ENCODE data around the gene PLXNB1. TPM values are rescaled to one million over a fixed set of nuclear protein-coding genes. Genes with fewer than 3 reads are reported as not detected.
A peak's percentile ranks its signal among the peaks of the same experiment; 100 is the strongest.

Gene PLXNB1
- total RNA-seq, 1 experiment from 2014 or later: 8.9 TPM

DNA sequence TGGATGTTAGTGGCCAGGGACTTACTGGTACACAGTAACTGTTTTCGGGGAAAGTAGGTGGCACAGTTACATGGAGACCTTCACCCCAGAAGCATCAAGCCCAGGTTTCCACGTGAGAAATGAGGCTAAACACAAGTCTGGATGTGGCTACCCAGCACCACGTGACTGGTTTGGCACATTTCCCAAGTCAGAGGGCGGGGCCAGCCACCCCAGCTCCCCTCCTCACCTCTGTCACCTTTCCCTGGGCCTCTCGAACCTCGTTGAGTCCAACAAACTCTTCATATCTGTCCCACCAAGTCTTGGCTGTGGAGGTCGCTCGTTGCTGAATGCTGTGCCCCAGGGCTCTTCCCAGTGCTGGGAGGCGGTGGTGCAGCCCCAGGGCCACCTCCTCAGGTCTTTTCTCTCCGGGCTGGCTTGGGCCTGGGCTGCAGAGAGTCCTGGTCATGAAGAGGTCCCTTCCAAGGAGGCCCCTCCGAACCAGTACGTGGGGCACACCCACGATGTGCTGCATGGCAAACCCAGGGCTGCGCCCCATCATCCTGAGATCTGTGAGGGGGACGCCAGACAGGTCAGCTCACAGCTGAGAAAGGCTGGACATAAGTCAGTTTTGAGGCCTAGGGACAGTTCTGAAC, 4.8 kb upstream of the PLXNB1 start:
- no peak for DNase-seq (ENCODE audit: low read depth)

DNA sequence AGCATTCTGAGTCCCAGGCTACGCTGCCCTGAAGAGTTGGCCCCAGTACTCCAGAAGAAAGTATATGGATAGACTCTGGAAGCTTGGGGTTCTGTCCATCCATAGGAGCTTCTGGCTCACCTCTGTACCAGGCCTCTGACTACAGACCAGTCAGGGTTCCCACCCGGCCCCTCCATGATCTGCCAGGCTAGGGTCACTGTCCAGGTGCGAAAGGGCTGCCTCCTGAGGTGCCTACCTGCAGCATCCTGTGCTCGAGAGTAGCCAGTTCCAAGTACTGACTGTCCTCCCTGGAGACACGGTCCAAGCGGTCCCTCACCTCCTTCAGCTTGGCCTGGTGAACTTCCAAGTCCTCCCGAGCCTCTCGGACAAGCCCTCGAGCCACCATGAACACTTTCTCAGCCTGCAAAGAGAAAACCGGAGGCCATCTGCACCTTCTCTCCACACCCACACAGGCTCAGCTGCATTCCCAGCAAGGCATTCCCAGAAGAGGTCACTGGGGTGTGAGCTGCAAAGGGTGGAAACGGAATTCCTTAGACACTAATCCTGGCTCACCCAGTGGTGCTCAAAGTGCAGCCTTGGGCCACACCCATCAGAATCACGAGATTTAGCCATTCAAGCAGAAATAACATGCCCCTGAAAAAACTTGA, 3.7 kb upstream of the PLXNB1 start:
- no peak for DNase-seq (ENCODE audit: low read depth)

DNA sequence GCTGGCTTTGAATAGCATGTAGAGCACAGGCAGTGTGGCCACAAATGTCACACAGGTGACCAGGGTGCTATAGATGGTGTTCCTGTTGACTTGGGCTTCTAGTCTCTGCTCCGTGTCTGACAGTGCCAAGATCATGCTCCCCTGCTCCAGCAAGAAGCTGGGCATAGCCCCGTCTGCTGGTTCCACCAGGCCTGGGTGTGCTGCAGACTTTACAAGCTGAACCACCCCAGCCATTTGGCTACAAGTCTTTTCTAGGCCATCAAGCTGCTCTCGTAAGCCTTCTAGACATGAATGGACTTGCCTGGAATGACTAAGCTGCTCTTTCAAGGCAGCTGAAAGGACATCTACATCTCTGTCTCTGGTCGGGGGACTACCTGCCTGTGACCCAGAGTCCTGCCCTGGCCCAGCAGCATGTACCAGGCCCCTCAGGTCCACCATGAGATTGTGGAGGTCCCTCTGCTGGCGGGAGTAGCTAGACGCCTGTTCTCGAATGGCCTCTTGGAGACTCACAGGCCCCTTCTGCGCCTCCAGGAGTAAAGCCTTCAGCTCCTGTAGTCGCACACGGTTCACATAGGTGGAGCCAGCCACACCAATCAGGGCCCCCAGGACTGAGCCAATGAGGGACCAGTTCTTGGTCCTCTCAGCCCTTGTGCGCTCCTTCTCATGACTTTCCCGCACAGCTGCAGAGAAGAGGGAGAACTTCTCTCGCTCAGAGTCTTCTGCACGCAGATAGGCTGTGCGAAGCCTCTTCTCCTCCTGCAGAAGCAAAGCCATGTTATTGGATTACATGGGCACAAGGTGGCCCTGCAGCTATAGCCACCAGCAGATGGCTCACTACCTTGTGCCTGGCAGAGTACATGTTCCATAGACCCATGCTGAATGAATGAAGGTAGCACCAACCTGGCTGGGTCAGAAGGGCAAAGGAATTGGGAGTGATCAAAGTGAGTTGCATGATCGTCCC, 2.8 kb upstream of the PLXNB1 start:
- DNase-seq (ENCODE audit: low read depth): no peak

DNA sequence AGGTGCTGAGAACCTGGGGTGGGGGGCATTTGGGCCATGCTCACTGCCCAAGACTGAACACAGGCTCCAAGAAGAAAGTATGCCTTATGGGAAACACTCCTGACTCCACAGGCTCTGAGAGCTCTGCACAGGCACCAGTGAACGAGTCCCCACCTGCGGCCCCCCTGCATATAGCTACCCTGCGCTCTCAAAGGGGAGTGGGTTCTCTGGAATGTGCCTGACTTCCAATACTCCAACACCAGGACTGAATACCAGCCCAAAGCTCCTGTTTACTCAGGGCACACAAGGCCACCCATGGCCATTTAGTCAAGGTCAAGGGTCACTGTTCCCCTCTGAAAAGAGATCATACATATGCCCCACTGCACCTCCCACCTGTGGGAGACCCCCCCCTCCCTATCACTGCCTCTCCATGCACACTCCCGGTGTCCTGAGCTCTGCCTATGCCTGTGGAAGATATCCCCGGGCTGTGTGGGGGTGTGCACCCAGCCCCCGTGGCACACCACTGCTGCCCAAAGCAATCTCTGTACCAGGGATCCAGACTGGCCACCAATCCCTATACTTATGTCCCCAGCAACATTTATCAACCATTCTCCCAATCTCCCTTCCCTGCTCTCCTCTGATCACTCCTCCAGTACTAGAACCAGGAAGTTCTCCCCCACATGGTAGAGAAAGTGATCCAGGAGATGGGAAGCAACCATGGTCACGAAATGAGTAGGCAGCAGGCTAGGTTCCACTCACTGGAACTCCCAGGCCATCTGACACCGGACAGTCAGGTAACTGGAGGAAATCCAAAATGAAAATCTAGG, 1.5 kb upstream of the PLXNB1 start:
- no peak for DNase-seq (ENCODE audit: low read depth)

DNA sequence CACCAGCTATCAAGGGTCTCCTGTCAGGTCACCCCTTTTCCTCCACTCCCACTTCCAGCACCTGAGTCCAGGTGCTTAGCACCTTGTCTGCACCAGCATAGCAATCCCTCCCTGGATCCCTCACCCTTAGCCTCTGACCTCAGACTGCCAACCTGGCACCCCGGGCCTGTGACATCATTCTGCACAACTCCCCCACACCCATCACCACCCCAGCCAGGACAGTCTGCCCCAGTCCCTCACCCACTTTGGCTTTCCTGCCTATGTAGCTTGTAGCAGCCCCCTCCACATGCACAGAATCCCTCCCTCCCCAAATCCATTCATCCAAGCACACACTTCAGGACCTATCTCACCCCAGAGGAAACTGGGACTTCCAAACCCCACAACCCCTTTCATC, 819 bp upstream of the PLXNB1 start:
- DNase-seq (ENCODE audit: low read depth): no peak

DNA sequence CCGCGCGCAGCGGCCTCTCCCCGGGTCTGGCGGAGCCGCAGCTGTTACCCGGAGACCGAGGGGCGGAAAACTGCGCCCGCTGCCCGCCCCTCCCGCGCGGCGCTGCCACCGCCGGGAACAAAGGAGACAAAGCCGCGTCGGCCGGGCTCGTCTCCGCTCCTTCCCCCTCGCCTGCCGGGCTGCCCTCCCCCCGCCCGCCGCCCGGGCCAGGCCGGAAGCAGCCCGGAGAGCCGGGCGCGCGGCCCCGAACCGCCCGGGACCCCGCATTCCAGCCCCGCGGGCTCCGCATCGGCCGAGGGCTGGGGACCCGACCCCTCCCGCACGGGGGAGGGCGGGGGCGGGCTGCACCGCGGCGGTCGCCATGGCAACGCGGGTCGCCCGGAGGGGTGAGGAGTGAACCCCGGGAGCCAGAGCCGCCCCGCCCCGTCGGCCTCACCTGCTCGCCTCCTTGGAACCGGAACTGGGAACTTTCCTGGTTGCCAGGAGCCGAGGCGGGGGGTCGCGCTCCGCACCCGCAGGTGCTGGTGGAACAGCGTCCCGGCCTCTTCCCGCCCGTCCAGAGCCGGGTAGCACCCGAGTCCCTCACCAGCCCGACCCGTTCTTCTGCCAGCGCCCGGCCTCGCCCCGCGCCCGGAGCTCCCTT, 448 bp downstream of the PLXNB1 start:
- peak; percentile 43 for DNase-seq (ENCODE audit: low read depth)

DNA sequence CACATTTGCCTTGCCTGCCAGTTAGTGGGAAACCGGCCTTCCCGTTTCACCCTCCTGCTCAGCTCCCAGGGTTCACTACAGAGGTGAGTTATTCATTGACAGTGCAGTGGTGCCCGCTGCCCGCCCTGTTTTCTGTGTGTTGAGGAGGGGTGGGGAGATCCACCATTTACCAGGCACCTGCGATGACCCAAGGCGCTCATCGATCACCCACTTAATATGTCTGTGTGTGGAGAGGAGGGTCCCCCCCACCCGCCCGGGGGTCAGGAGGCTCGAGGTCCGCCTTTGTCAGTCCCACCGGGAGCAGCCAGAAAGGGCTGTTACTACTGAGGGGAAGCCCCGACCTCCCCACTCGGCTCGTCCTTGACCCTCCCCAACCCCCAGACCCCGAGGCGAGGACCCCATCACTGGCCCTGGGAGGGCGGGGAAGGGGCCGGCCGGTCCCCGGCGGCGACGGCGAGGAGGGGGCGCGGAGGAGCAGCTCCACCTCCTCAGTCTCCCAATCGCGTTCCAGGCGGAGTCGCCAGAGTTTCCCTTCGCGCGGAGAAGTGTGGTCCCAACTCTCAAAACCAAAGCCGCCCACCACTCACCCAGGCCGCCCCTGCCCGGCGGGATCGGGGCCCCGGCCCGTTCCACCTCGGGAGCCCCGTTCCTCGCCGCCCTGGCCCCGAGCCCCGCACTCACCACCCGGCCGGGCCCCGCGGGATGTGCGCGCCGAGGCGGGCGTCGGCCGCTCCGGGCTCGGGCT, 1.1 kb downstream of the PLXNB1 start:
- DNase-seq (ENCODE audit: low read depth): no peak

DNA sequence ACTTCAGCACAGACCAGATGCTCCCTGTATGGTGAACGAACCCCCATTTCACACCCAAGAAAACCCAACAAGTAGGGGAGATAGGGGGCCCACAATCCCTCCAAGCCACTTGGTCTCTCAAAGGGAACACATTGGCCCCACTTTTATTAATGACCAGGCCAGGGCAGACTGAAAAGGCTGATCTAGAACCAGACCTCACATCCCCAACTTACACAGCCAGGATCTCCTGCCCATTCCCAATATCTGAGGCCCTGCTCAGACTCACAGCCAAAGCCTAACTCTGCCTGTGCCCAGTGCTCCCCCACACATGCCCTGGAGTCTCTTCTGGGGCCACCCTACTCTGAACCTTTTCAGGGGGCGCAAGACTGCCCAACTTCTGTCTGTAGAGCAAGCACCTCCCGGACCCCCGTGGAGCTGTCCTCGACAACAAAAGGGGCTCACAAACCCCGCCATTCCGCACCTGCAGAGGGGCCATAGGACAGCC, 1.8 kb downstream of the PLXNB1 start:
- no peak for DNase-seq (ENCODE audit: low read depth)

DNA sequence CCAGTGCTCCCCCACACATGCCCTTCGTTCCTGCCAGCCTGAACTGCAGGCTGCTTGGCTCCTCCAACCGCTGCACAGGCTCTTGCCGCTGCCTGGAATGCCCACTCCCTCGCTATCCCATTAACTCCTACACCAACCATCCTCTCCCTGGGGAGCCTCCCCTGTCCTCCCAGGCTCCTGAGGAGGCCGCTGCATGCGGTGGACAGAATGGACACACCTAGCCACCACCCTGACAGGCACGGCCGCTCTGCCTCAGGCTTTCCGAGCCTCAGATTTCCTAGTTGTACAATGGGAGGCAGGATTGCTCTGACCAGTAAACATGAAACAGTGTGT, 2.3 kb downstream of the PLXNB1 start:
- no peak for DNase-seq (ENCODE audit: low read depth)

DNA sequence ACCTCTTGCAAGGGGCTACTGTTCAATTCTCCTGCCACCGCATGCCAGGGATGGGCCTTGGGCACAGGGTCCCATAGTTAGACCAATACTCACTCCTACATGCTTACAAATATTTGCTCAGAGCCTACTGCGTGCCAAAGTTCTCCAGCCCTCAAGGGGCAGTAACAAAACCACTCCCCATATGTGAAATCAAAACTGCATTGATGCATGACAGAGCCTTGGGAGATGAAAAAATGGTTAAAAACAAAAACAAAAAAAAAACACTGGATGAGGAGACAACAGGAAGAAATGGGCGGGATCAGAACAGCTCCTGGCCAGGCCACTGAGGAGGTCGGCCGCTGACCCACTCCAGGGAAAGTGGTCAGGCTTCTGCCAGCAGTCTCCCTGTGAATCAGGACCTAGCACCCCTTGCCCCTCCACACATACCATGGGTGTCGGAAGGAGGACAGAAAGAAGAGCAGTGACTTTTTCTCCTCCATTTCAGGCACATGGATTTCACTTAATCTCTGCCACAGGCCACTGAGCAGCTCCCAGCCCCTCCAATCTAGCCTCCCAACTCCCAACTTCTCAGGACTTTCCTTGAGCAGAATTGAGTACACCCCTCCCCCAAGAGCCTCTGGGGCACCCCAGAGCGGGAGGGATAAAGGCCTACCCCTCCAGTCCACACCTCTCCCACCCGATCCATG, 2.8 kb downstream of the PLXNB1 start:
- no peak for DNase-seq (ENCODE audit: low read depth)

DNA sequence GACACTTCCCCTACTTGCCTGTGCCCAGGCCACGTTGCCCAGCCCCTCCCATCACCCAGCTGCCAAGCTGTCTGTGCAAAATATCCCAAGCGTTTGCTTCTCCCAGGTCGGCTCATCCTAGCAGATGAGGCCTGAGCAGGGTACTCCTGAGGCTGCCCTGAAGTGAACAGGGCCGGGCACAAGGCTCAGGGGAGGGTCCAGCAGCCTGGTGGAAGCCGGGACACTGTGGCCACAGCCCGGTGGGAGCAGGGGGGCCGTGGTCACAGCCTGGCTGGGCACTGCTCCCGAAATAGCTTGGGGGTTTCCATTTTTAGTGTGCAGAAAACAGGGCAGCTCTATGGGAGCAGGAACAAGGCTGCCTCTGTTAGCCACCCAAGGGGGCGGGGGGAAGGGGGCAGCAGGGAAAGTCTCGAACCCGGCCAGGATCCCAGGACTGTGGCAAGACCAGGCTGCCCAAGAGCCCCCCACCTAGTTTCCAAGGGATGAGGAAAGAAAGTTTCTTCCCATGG, 3.4 kb downstream of the PLXNB1 start:
- no peak for DNase-seq (ENCODE audit: low read depth)

DNA sequence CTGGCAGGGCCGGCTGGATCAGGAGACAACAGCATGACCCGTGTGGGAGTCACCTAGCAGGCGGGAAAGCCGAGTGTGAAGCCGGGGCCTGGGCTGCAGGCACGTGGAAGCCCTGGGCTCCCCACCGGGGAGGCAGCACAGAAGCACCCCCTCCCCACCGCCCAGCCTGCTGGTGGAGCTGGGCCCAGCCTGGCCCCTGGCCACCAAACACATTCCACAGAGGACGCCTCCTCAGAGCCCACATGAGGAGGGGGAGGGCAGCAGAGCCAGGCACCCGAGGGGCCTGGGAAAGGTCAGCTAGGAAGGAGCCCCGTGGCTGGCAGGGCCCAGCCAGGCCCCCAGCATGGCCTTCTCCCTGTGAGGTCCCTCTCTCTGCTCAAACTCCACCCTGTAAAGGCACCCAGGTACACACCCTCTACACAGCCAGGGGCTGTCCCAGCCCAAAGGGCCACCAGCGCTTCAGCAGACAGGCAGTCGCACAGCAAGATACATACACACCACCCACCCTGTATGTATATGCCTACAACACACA, 4.5 kb downstream of the PLXNB1 start:
- DNase-seq (ENCODE audit: low read depth): no peak

DNA sequence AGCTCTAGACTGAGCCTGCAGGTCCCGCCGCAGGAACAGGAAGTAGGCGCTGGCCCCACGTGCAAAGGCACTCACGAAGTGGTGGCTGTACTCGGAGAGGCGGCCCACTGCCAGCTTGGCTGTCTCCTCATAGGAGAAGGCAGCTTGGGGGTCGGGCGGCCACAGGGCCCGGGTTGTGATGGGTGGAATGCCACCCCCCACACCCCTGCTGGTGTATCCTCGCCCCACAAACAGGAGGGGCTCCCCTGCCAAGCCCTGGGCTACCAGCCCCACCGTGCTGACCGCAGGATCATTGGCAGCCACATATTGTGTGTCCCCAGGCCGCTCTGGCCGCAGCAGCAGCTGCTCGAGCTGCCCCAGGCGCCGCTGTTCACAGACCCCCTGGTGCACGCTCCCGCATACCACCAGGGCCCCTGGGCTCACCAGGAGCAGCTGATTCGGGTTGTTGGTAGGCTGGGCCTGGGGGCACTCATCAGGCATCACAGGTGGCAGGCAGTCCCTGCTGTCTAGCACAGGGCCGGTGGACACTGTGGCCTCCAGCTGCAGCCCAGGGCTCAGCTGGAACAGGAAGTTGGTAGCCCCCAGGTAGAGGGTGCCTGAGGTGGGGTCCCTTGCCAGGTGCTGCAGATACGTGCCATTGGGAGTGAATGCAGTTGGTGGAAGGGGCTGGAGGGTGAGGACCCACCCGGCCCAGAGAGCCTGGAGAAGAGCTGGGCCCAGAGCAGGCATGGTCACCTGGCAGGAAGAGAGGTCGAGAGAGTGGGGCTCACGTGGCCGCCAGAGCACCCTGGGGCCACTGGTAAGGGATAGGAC, 5.8 kb downstream of the PLXNB1 start:
- no peak for DNase-seq (ENCODE audit: low read depth)

DNA sequence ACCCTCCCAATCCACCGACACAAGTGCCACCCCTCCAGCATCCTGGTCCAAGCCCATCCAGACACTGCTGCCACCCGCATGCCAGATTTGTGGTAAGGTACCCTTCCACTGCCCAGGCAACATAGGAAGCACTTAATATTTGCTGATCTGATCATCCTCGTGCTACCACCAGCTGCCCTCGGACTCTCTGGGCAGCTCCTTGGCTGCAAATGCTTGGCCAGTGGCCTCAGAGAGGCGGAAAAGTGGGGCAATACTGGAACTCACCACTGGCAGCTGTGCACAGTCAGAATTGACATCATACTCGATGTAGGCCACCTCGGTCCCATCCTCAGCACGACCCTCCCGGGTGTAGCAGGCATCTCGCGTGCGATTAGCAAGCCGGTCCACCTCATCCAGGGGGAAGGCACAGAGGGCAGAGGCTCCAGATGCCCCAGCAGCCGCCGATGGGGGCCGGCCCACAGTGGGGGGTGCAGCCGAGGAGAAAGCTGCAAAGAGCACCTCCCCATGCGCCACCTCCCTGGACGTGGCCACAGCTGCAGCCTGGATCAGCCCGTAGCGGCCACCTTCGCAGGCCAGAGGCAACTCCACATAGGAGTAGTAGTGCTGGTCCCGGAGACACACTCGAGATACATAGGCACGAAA, 6.5 kb downstream of the PLXNB1 start:
- DNase-seq (ENCODE audit: low read depth): no peak

DNA sequence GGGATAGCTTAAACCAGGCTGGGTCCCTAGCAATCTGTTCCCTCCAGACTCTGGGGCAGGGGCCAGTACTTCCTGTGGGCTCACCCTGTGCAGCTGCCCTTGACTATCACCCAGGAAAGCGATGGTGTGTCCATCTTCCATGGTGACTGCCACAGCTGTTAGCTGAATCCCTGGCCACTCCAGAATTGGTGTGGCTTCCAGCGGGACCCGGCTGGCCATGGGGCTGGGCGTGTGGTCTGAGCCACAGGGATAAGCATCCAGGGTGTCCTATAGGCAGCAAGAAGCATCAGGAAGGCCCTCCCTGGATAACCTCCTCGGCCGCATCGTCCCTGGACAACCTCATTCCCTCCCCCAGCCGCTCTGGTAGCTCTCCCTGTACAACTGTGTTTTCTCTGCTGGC, 7.2 kb downstream of the PLXNB1 start:
- no peak for DNase-seq (ENCODE audit: low read depth)

DNA sequence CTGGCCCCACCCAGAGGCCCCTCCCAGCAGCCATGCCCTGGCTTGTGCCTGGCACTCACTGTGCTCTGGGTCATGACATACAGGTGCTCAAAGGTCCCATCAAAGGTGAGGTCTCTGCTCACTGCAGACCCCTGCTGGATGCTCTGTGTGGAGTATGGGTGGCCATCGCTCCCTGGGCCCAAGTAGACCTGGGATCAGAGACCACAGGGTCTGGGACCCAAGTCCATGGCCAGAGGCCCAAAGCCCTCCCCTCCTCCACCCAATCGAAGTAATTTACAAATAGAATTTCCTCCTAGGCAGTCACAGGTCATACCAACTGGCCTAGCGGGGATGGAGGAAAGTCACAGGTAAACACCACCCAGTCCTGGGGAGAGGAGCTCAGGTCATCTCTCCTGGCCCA, 7.6 kb downstream of the PLXNB1 start:
- no peak for DNase-seq (ENCODE audit: low read depth)

DNA sequence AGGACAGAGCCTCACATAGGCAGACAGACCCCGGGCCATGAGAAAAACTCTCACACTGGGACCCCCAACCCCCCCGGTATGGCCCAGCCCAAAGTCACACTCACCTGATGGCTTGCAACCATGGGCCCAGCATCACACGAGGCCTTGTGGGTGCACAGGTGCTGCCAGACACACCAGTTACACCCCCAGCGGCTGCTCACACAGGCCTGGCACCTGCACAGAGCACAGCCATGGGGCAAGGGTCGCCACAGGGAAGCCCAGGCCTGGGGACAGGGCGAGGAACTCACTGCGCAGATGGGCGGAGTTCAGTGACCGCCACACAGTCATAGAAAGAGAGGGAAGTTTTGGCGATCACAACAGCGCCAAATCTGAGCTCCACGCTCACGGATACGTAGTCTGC, 9.3 kb downstream of the PLXNB1 start:
- no peak for DNase-seq (ENCODE audit: low read depth)

DNA sequence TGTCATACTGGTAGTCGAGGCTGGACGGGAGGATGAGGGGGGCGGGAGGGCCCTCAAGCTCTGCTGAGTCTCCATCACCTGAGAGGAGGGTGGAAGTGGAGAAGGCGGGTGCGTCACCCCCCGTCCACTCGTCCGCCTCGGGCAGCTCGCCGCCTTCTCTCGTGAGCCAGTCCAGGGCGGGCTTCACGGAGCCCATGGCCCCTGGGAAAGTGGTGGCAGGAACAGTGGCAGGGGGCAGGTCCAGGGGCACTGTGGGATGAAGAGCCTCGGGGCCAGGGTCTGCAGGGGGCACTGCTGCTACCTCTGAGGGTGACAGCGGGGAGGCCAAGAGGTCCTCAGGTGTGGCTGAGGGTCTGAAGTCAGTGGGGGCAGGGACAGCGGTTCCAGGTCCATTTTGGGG, 10.3 kb downstream of the PLXNB1 start:
- no peak for DNase-seq (ENCODE audit: low read depth)
